Measurements from ENCODE around the gene AUTS2. TPM values are rescaled to one million over a fixed set of nuclear protein-coding genes. Genes with fewer than 3 reads are reported as not detected.

AUTS2 gene
- total and polyA plus RNA-seq, 9 of the 15 experiments (the other 6 are each of a cell fraction or from before 2014, with no cell fraction given) = 0.58 TPM; not detected in 8

DNA sequence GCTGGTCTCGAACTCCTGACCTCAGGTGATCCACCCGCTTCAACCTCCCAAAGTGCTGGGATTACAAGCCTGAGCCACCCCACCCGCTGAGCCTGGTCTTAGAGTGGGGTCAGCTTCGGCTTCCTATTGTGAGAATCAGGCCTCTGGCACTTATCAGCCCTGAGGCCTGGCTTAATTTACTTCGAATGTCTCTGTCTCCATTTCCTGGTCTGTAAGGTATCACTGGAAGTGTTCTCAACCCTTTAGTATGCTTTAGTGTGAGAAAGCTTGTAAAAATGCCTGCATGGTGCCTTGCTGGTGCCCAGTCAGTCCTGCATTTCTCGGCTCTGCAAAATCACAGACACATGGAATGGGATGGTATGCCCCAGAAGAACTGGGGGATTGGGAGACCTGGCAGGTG is 862.3 kb downstream of the AUTS2 start:
- no peak overlapping the region for H2AFZ ChIP-seq (ENCODE audit: low read depth, low read length)
- no peak overlapping the region for H3K9ac ChIP-seq (ENCODE audit: insufficient read depth in 1 of 2, low read depth in 2 of 2, low read length in 2 of 2)
- POLR2A ChIA-PET = no interaction called here
- no peaks in the 10 kb centered on the region for H3K36me3 ChIP-seq (ENCODE audit: control insufficient read depth, insufficient read depth, low read length)
- H3K27ac ChIP-seq (ENCODE audit: extremely low read depth, low read depth, low read length) = no peak overlapping the region
- H3K4me1 ChIP-seq (replicated peaks in 1 of 2; ENCODE audit: control insufficient read depth in 2 of 2, insufficient read depth in 2 of 2, low read length in 2 of 2) = no peaks in the 10 kb centered on the region
- no peak for ATAC-seq
- no peak overlapping the region for H3K4me3 ChIP-seq
- peaks cover 4 to 23% of the 10 kb centered on the region in 2 experiments; a peak in 4 of 5 replicates for H3K27me3 ChIP-seq (ENCODE audit: control insufficient read depth in 2 of 2, insufficient read depth in 2 of 2, low read length in 2 of 2)
- BruUV-seq (replicated peaks) = no TSS peak
- DNase-seq (ENCODE audit: extremely low read depth in 1 of 4, low spot score in 3 of 4) = no peak
- H4K20me1 ChIP-seq (replicated peaks; ENCODE audit: control insufficient read depth, insufficient read depth, low read length) = no peaks in the 10 kb centered on the region
- intact Hi-C loops (cut with micrococcal nuclease) (no loop called here), in situ Hi-C loops (cut with MboI) (no loop called here)
- under 1% methylated on average over 6 of the region's 6 CpGs for WGBS (ENCODE audit: insufficient coverage, low coverage, missing lambda C conversion rate)
- CTCF ChIA-PET (ENCODE audit: low intra/inter-chr PET ratio) = no interaction called here
- TF ChIP-seq RUNX1 (IDR thresholded peaks at IDR 0.05; ENCODE audit: low read depth) = no peak
- no peak for TF ChIP-seq HBP1 (CRISPR knock-in tag; IDR thresholded peaks at IDR 0.05)
- TF ChIP-seq ZKSCAN3 (CRISPR knock-in tag; IDR thresholded peaks at IDR 0.05) = no peak
- no peaks in the 10 kb centered on the region for H3K9me3 ChIP-seq (replicated peaks; ENCODE audit: control insufficient read depth, insufficient read depth, low read depth, low read length)
- H3K9me1 ChIP-seq (ENCODE audit: control insufficient read depth, insufficient read depth, low read length) = no peaks in the 10 kb centered on the region
- H3K4me2 ChIP-seq (ENCODE audit: insufficient read depth, low read length) = no peak overlapping the region
- no peaks in the 10 kb centered on the region for H3K79me2 ChIP-seq (ENCODE audit: control insufficient read depth, insufficient read depth, low read length)
- no peak for FAIRE-seq

- Histone ChIP-seq H3K4me3 (no peak overlapping the region), H3K9me3 (replicated peaks; ENCODE audit: control insufficient read depth, insufficient read depth, low read depth, low read length) (no peaks in the 10 kb centered on the region), H3K9ac (ENCODE audit: insufficient read depth in 1 of 2, low read depth in 2 of 2, low read length in 2 of 2) (no peak overlapping the region), H3K9me1 (ENCODE audit: control insufficient read depth, insufficient read depth, low read length) (no peaks in the 10 kb centered on the region), H3K27me3 (ENCODE audit: control insufficient read depth in 2 of 2, insufficient read depth in 2 of 2, low read length in 2 of 2) (peaks cover 3 to 15% of the 10 kb centered on the region in 2 experiments; a peak in 4 of 5 replicates), H4K20me1 (replicated peaks; ENCODE audit: control insufficient read depth, insufficient read depth, low read length) (no peaks in the 10 kb centered on the region), H3K36me3 (ENCODE audit: control insufficient read depth, insufficient read depth, low read length) (no peaks in the 10 kb centered on the region), H2AFZ (ENCODE audit: low read depth, low read length) (no peak overlapping the region), H3K79me2 (ENCODE audit: control insufficient read depth, insufficient read depth, low read length) (no peaks in the 10 kb centered on the region), H3K27ac (ENCODE audit: extremely low read depth, low read depth, low read length) (no peak overlapping the region), H3K4me1 (replicated peaks in 1 of 2; ENCODE audit: control insufficient read depth in 2 of 2, insufficient read depth in 2 of 2, low read length in 2 of 2) (no peaks in the 10 kb centered on the region), H3K4me2 (ENCODE audit: insufficient read depth, low read length) (no peak overlapping the region)
- DNase-seq (ENCODE audit: extremely low read depth in 1 of 4, low spot score in 3 of 4) = no peak
- intact Hi-C loops (cut with micrococcal nuclease) (no loop called here), in situ Hi-C loops (cut with MboI) (no loop called here)
- POLR2A ChIA-PET = interaction anchor here (0.6 kb wide), 1 partner anchor 9 kb away, joined by 4 read pairs; no protein-coding TSS in a partner anchor
- ATAC-seq = no peak
- 2% methylated on average over 5 of the region's 5 CpGs for WGBS (ENCODE audit: insufficient coverage, low coverage, missing lambda C conversion rate)
- CTCF ChIA-PET (ENCODE audit: low intra/inter-chr PET ratio) = no interaction called here
- FAIRE-seq = no peak
- BruUV-seq (replicated peaks) = no TSS peak
- no peak for TF ChIP-seq U2AF2 (optimal IDR thresholded peaks at IDR 0.05; ENCODE audit: low read depth, low read length)
- TF ChIP-seq, protein P1, sequence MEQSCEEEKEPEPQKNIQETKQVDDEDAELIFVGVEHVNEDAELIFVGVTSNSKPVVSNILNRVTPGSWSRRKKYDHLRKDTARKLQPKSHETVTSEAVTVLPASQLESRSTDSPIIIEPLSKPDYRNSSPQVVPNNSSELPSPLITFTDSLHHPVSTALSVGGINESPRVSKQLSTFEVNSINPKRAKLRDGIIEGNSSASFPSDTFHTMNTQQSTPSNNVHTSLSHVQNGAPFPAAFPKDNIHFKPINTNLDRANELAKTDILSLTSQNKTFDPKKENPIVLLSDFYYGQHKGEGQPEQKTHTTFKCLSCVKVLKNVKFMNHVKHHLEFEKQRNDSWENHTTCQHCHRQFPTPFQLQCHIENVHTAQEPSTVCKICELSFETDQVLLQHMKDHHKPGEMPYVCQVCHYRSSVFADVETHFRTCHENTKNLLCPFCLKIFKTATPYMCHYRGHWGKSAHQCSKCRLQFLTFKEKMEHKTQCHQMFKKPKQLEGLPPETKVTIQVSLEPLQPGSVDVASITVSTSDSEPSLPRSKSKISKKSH (CRISPR knock-in tag; IDR thresholded peaks at IDR 0.05) = no peak
- TF ChIP-seq, protein P2, sequence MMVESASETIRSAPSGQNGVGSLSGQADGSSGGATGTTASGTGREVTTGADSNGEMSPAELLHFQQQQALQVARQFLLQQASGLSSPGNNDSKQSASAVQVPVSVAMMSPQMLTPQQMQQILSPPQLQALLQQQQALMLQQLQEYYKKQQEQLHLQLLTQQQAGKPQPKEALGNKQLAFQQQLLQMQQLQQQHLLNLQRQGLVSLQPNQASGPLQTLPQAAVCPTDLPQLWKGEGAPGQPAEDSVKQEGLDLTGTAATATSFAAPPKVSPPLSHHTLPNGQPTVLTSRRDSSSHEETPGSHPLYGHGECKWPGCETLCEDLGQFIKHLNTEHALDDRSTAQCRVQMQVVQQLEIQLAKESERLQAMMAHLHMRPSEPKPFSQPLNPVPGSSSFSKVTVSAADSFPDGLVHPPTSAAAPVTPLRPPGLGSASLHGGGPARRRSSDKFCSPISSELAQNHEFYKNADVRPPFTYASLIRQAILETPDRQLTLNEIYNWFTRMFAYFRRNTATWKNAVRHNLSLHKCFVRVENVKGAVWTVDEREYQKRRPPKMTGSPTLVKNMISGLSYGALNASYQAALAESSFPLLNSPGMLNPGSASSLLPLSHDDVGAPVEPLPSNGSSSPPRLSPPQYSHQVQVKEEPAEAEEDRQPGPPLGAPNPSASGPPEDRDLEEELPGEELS (CRISPR knock-in tag; IDR thresholded peaks at IDR 0.05; ENCODE audit: borderline replicate concordance) = no peak
- TF ChIP-seq FOXM1 (IDR thresholded peaks at IDR 0.05; ENCODE audit: low read depth) = no peak
- no peak for TF ChIP-seq FOXM1 (CRISPR knock-in tag; IDR thresholded peaks at IDR 0.05; ENCODE audit: low read depth)
Measured at GRCh38 chr7:70463352-70463938, 865.2 kb downstream of the AUTS2 start.
